ENCODE data around the gene TEKT2. TPM values are rescaled to one million over a fixed set of nuclear protein-coding genes. Genes with fewer than 3 reads are reported as not detected.

Gene TEKT2
- total RNA-seq, 1 experiment from 2014 or later, result 0.20 TPM

- H2BK120ac ChIP-seq (ENCODE audit: low read depth, low read length, poor library complexity, severe bottlenecking), result no peak overlapping the region
- no peak overlapping the region for H3K27ac ChIP-seq (ENCODE audit: insufficient read length, low read depth, low read length)
These were observed 30.5 kb downstream of the TEKT2 start for GRCh38 chr1:36114371-36114770.

More at GRCh38 chr1:36114371-36114770, 30.5 kb downstream of the TEKT2 start:
- Histone ChIP-seq H4K91ac (ENCODE audit: insufficient read length, low read depth, low read length) (no peak overlapping the region), H3K9me3 (ENCODE audit: control insufficient read depth, low read depth, low read length) (no peaks in the 10 kb centered on the region), H3K4me2 (ENCODE audit: insufficient read depth, insufficient read length, low read length) (no peak overlapping the region), H4K8ac (replicated peaks; ENCODE audit: insufficient read length, low read depth, low read length) (no peak overlapping the region), H2AK5ac (ENCODE audit: insufficient read length, low read length) (no peak overlapping the region), H4K20me1 (ENCODE audit: control insufficient read depth, insufficient read depth, insufficient read length) (no peaks in the 10 kb centered on the region), H3K18ac (ENCODE audit: insufficient read length, low read depth, low read length) (no peak overlapping the region), H3K4me1 (ENCODE audit: insufficient read depth, low read length) (no peaks in the 10 kb centered on the region), H3K27me3 (ENCODE audit: insufficient read depth, low read length) (no peaks in the 10 kb centered on the region), H2BK5ac (ENCODE audit: insufficient read length, low read length) (no peak overlapping the region), H3K4ac (ENCODE audit: low read depth, low read length) (no peak overlapping the region), H3K79me2 (ENCODE audit: insufficient read depth, low read length) (no peaks in the 10 kb centered on the region), H3T11ph (ENCODE audit: low read length) (no peak overlapping the region), H2BK20ac (ENCODE audit: low read depth, low read length, poor library complexity, severe bottlenecking) (no peak overlapping the region), H3K23ac (ENCODE audit: insufficient read length, low read depth, low read length) (no peak overlapping the region), H3K14ac (ENCODE audit: insufficient read depth, low read length) (no peak overlapping the region), H2AFZ (ENCODE audit: low read length) (no peak overlapping the region), H3K23me2 (ENCODE audit: insufficient read length, low read depth, low read length, poor library complexity, severe bottlenecking) (no peaks in the 10 kb centered on the region), H3K9ac (ENCODE audit: extremely low read depth, insufficient read length, low read length) (no peak overlapping the region), H3K56ac (ENCODE audit: insufficient read length, low read depth, low read length) (no peak overlapping the region), H4K5ac (ENCODE audit: insufficient read length, low read depth, low read length) (no peak overlapping the region), H3K79me1 (ENCODE audit: insufficient read depth, low read depth, low read length, poor library complexity, severe bottlenecking) (no peaks in the 10 kb centered on the region), H2BK12ac (ENCODE audit: insufficient read length, low read depth, low read length) (no peak overlapping the region), H2BK15ac (ENCODE audit: low read depth, low read length) (no peak overlapping the region)
- no peak for DNase-seq
- no CpG with 5 or more reads among the region's 5 CpGs for WGBS (ENCODE audit: extremely low coverage, insufficient read length, low lambda C conversion rate)
- no peaks in the 10 kb centered on the region; the same call in none of the 2 replicates for H3K27me3 Mint-ChIP-seq (ENCODE audit: low read depth)
- peak overlapping the region in 2 of 3 experiments; percentile 28 to 64; a peak in 2 of 7 replicates for H3K27ac Mint-ChIP-seq
- H3K36me3 Mint-ChIP-seq (ENCODE audit: insufficient read depth in 1 of 3, low read depth in 3 of 3), result no peaks in the 10 kb centered on the region
- H3K9me3 Mint-ChIP-seq, result no peaks in the 10 kb centered on the region
- H3K4me1 Mint-ChIP-seq, result peaks cover 5 to 25% of the 10 kb centered on the region in 2 experiments
- no peak overlapping the region for H3K4me3 Mint-ChIP-seq
- no peak for TF ChIP-seq CTCF (conservative IDR thresholded peaks at IDR 0.05)

Data from H9 (cell line).